Lower leg skin (tissue), 4 donors: ENCODE measurements around the gene MRPS15. TPM values are rescaled to one million over a fixed set of nuclear protein-coding genes. Genes with fewer than 3 reads are reported as not detected.

ENCODE experiments used
- DNase-seq, 2 donors: peaks; one replicate each; pipeline ENCODE4 v3.0.0-alpha.2; 2019; ENCODE audit warnings: low spot score in 2 of 2
- H3K4me3 ChIP-seq: fragments of 200-600 bp; sonication (generic); 2 replicates; pipeline ENCODE4 v1.5.1; 2017; ENCODE audit warnings: mild to moderate bottlenecking, low read depth; ENCODE audit not compliant: poor library complexity, severe bottlenecking
- CTCF ChIP-seq, 3 donors: fragments of 450-650 bp; IDR thresholded peaks; one replicate each; pipeline ENCODE4 v1.5.1; 2016; ENCODE audit warnings: antibody characterized with exemption in 3 of 3, mild to moderate bottlenecking in 3 of 3, moderate library complexity in 2 of 3
- POLR2A ChIP-seq, 2 donors: fragments of 450-650 bp; IDR thresholded peaks; one replicate each; pipeline ENCODE4 v1.6.1; 2016 to 2017; ENCODE audit warnings: antibody characterized with exemption in 2 of 2, mild to moderate bottlenecking in 1 of 2, moderate library complexity in 1 of 2
- WGBS, 2 donors: methylation state at CpG; one replicate each; pipeline ENCODE4 v1.1.5; 2018; 5-methylcytosine and 5-hydroxymethylcytosine counted together
- intact Hi-C: fragments of 100-400 bp; cut with DNase I; formaldehyde crosslinking; loops from one replicate; pipeline ENCODE4 v1.15.0; 2023; ENCODE audit warnings: low total_unique reads
- total RNA-seq, 4 donors: library from RNA; depleted of rRNA; stranded (reverse); fragments of >200 nt; gene quantifications; one replicate each; pipeline ENCODE4 v1.1.0, GENCODE V29; 2016

MRPS15 gene
- total RNA-seq, 4 donors from 2014 or later, result 62.8 to 84.6 (median 65.1) TPM

GRCh38 chr1:36453051-36453450, 11.1 kb downstream of the MRPS15 start:
- no peak overlapping the region for H3K4me3 ChIP-seq
- intact Hi-C loops, result no loop called here
- no peak for TF ChIP-seq POLR2A (IDR thresholded peaks at IDR 0.05)
- TF ChIP-seq CTCF (IDR thresholded peaks at IDR 0.05), result no peak
- DNase-seq, result no peak
- 84 to 88% methylated on average over 3 of the region's 3 CpGs for WGBS, 2 donors

- WGBS, 2 donors, result 19% methylated on average over 18 of the region's 18 CpGs
- intact Hi-C loops, result no loop called here
- DNase-seq, result no peak
- peak overlapping the region; percentile 49 for H3K4me3 ChIP-seq
- TF ChIP-seq POLR2A (IDR thresholded peaks at IDR 0.05) (no peak), CTCF (IDR thresholded peaks at IDR 0.05) (no peak)
Measured at GRCh38 chr1:36450919-36451305, 13.3 kb downstream of the MRPS15 start.

DNA sequence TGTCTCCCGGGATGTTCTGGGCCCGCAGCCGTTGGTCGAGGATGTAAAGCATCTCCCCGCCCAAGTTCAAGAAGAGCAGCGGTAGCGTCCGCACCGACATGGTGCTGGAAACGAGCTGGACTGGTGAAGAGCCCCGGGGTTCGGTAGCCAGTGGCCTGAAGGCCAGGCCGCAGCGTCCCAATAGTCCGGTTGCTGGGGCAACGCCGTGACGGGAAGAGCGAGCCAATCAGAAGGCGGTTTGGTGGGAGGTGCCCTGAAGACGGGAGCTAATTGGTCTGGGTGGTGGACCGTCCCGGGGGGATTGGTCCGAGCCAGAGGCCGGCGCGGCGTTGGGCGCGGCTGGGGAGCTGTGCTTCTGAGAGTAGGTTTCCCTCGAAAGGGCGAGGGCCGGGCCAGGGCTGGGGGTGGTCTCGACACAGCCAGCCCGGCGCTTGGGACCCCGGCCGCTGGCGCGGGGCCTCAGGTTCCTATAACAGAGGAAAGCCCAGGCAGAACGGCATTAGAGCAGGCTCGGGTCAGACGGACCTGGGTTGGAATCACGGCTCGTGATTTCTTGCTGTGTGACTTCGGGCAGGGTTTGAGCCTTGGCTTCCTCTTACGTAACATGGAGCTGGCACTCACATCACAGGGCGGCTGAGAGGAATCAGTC, 13.8 kb downstream of the MRPS15 start, which contains the start of gene OSCP1:
OSCP1 (minus strand) TSS at position 182 of the 649 bp plus-strand sequence; CDS start at position 100, 82 bp downstream.
- DNase-seq, result peak; percentile 94 to 99
- 1% methylated on average over 27 to 47 of the region's 48 CpGs for WGBS, 2 donors
- TF ChIP-seq POLR2A (IDR thresholded peaks at IDR 0.05) (peak in 1 of 2 donors; percentile 94), CTCF (IDR thresholded peaks at IDR 0.05) (no peak)
- H3K4me3 ChIP-seq, result peak within 1 kb of the TSS; percentile 49
- intact Hi-C loops, result no loop called here

DNA sequence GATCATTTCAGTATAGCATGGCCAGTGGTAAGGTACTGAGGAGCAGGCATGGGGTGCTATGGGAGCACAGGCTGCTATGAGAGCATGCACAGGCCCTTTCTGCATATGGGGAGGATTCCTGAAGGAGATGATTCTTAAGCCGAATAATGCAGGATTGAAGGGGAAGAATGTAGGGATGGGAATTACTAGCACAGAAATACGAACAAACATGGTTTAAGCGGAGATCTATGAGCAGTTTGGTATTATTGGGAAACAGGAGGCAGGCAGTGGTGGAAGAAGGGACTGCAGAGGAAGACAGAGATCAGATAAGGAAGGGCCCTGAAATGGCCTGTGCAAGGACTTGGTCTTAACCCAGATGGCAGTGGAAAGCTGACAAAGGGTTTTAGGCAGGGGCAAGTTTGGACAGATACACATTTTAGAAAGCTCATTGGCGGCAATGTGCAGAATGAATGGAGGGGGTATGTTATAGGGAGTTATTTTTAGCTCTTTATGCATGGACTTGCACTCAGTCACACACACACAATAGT, 15.6 kb downstream of the MRPS15 start:
- TF ChIP-seq POLR2A (IDR thresholded peaks at IDR 0.05), result no peak
- TF ChIP-seq CTCF (IDR thresholded peaks at IDR 0.05), result no peak
- 61 to 66% methylated on average over 4 of the region's 4 CpGs for WGBS, 2 donors
- H3K4me3 ChIP-seq, result no peak overlapping the region
- no peak for DNase-seq
- intact Hi-C loops, result no loop called here

DNA sequence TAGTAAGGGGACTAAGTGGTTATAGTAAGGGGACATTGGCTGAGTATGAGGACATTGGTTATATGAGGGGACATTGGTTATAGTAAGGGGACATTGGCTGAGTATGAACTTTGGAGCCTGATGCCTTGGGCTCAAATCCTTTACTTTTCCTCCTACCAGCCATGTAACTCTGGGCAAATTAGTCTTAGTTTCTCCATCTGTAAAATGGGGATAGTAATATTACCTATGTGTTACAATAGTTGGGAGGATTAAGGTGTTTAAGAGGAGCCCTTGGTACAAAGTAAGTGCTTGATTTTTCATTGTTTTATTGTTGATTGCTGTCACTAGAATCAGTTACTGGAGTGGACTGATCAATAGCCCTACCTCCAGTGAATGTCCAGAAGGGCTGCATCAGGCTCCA, 16.7 kb downstream of the MRPS15 start:
- DNase-seq, result no peak
- intact Hi-C loops, result no loop called here
- TF ChIP-seq CTCF (IDR thresholded peaks at IDR 0.05) (no peak), POLR2A (IDR thresholded peaks at IDR 0.05) (no peak)
- no peak overlapping the region for H3K4me3 ChIP-seq

DNA sequence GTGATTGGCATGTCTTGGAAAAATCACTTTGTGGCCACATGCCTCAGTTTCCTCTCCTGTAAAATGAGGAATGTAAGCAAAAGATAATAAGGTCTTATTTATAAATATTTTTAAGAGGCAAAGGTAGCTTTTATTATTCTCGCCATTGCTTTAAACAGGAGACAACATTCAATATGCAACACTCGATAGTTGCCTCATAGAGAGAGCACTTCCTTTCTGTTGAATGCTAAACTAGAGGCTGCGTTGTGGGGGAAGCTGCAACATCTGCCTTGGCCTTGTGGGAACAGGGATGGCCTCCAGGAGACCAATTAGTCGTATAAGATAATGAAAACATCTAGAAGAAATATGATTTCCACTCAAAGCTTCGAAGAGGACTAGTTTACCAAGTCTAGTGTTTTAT, 17.4 kb downstream of the MRPS15 start:
- 55 to 65% methylated on average over 5 of the region's 5 CpGs for WGBS, 2 donors
- DNase-seq, result no peak
- TF ChIP-seq POLR2A (IDR thresholded peaks at IDR 0.05) (no peak), CTCF (IDR thresholded peaks at IDR 0.05) (no peak)
- intact Hi-C loops, result no loop called here
- H3K4me3 ChIP-seq, result no peak overlapping the region
